Fibroblast of skin of back (primary cell): ENCODE results near the gene PCSK5.

Source experiments
- DNase-seq: peaks from one replicate; pipeline ENCODE4 v3.0.0-alpha.2; 2013

Gene PCSK5

GRCh38 chr9:76369583-76369982, 479.1 kb downstream of the PCSK5 start:
- no peak for DNase-seq

GRCh38 chr9:76370396-76371023, 480.0 kb downstream of the PCSK5 start:
- no peak for DNase-seq

- peak; percentile 86 for DNase-seq
These were observed 481.4 kb downstream of the PCSK5 start for GRCh38 chr9:76371901-76372300.

GRCh38 chr9:76372336-76372735, 481.9 kb downstream of the PCSK5 start:
- no peak for DNase-seq

- DNase-seq = peak; percentile 43
These were observed 482.8 kb downstream of the PCSK5 start for GRCh38 chr9:76373173-76373783.

- no peak for DNase-seq
These were observed 483.5 kb downstream of the PCSK5 start for GRCh38 chr9:76373784-76374474.

- peak; percentile 89 for DNase-seq
These were observed 484.5 kb downstream of the PCSK5 start for GRCh38 chr9:76374783-76375559.

- no peak for DNase-seq
These were observed 487.3 kb downstream of the PCSK5 start for GRCh38 chr9:76377791-76378190.

- DNase-seq = no peak
These were observed 488.0 kb downstream of the PCSK5 start for GRCh38 chr9:76378367-76379073.

- no peak for DNase-seq
These were observed 489.0 kb downstream of the PCSK5 start for GRCh38 chr9:76379494-76379893.

- no peak for DNase-seq
These were observed 500.2 kb downstream of the PCSK5 start for GRCh38 chr9:76390656-76391055.

GRCh38 chr9:76394195-76394959, 503.9 kb downstream of the PCSK5 start, which contains the start of gene RFK:
Gene RFK, minus strand, starts transcription at chr9:76394426. Its CDS starts 255 bp downstream, at chr9:76394171.
- peak; percentile 93 for DNase-seq

- DNase-seq = peak; percentile 58
These were observed 504.4 kb downstream of the PCSK5 start for GRCh38 chr9:76394960-76395252.

GRCh38 chr9:76395381-76395780, 504.9 kb downstream of the PCSK5 start:
- no peak for DNase-seq

GRCh38 chr9:76396144-76396543, 505.7 kb downstream of the PCSK5 start:
- DNase-seq = no peak

- DNase-seq = no peak
These were observed 506.1 kb downstream of the PCSK5 start for GRCh38 chr9:76396597-76396996.

GRCh38 chr9:76399856-76400255, 509.4 kb downstream of the PCSK5 start:
- DNase-seq = no peak

GRCh38 chr9:76400534-76401096, 510.1 kb downstream of the PCSK5 start:
- no peak for DNase-seq

GRCh38 chr9:76401176-76401575, 510.7 kb downstream of the PCSK5 start:
- DNase-seq = no peak

GRCh38 chr9:76401580-76402354, 511.3 kb downstream of the PCSK5 start:
- DNase-seq = peak; percentile 64

- peak; percentile 86 for DNase-seq
These were observed 512.9 kb downstream of the PCSK5 start for GRCh38 chr9:76403352-76403751.
